MCF 10A (cell line): ENCODE results near the gene ZBTB7C. TPM values are rescaled to one million over a fixed set of nuclear protein-coding genes. Genes with fewer than 3 reads are reported as not detected.
A peak's percentile ranks its signal among the peaks of the same experiment; 100 is the strongest.

Source experiments
- BruUV-seq: library from RNA; stranded (reverse); fragments of 400-500 nt; replicated peaks from 2 replicates; lab custom pipeline; 2021; lab: Mats Ljungman, UMichigan
- CTCF ChIA-PET: fragments of 300-600 bp; sonication (Branson Sonifier 250); formaldehyde crosslinking; extraction: SDS; loops from one replicate; lab custom pipeline; 2021; ENCODE audit warnings: antibody characterized with exemption, inconsistent platforms; lab: Yijun Ruan, JAX
- POLR2A ChIA-PET: fragments of 300-600, 350-650 bp; sonication (Branson Sonifier 250); formaldehyde crosslinking; extraction: SDS; loops from one replicate; lab custom pipeline; 2020; ENCODE audit warnings: antibody characterized with exemption, inconsistent platforms; lab: Yijun Ruan, JAX
- DNase-seq: peaks from one replicate; pipeline ENCODE4 v3.0.0-alpha.2; 2018; ENCODE audit not compliant: unreplicated experiment
- H3K27ac Mint-ChIP-seq: one replicate; pipeline ENCODE4 v1.8.0; 2022; ENCODE audit warnings: mild to moderate bottlenecking, low read depth, mixed read lengths; ENCODE audit not compliant: unreplicated experiment
- H3K27me3 Mint-ChIP-seq: one replicate; pipeline ENCODE4 v1.8.0; 2022; ENCODE audit warnings: mixed read lengths; ENCODE audit not compliant: insufficient read depth, unreplicated experiment
- H3K36me3 Mint-ChIP-seq: one replicate; pipeline ENCODE4 v1.8.0; 2022; ENCODE audit warnings: mild to moderate bottlenecking, moderate library complexity, mixed read lengths; ENCODE audit not compliant: insufficient read depth, unreplicated experiment
- H3K4me1 Mint-ChIP-seq: one replicate; pipeline ENCODE4 v1.8.0; 2022; ENCODE audit warnings: mixed read lengths; ENCODE audit not compliant: insufficient read depth, unreplicated experiment
- H3K4me3 Mint-ChIP-seq: one replicate; pipeline ENCODE4 v1.8.0; 2022; ENCODE audit warnings: mild to moderate bottlenecking, moderate library complexity, mixed read lengths; ENCODE audit not compliant: unreplicated experiment
- H3K9me3 Mint-ChIP-seq: one replicate; pipeline ENCODE4 v1.8.0; 2022; ENCODE audit warnings: mixed read lengths; ENCODE audit not compliant: unreplicated experiment
- CTCF ChIP-seq: fragments of 200-600 bp; IDR thresholded peaks from one replicate; pipeline ENCODE4 v1.8.0; 2022; ENCODE audit warnings: antibody characterized with exemption, mild to moderate bottlenecking; ENCODE audit not compliant: unreplicated experiment
- intact Hi-C: fragments of 100-400 bp; cut with micrococcal nuclease; formaldehyde crosslinking; loops from 2 replicates; pipeline ENCODE4 v1.14.1; 2022
- total RNA-seq: library from RNA; stranded (reverse); gene quantifications from 2 replicates; pipeline ENCODE4 v1.2.3, GENCODE V29; 2022

The ZBTB7C gene
- total RNA-seq, 1 experiment from 2014 or later, result 0.42 TPM

- Mint-ChIP-seq H3K4me1 (peaks cover 16% of the 10 kb centered on the region), H3K27me3 (no peaks in the 10 kb centered on the region), H3K36me3 (no peaks in the 10 kb centered on the region), H3K4me3 (peak overlapping the region; percentile 10), H3K9me3 (no peaks in the 10 kb centered on the region), H3K27ac (peak overlapping the region; percentile 82)
- ChIA-PET CTCF (interaction anchor here (0.6 to 1.9 kb wide), 7 partner anchors 8 to 441 kb away, joined by 3 to 9 read pairs (median 3); no protein-coding TSS in a partner anchor), POLR2A (interaction anchor here (0.6 to 1.3 kb wide), 7 partner anchors 14 to 1364 kb away, joined by 3 to 4 read pairs (median 3); no protein-coding TSS in a partner anchor)
- no TSS peak for BruUV-seq
- intact Hi-C loops, result loop anchor here (5.0 kb wide), 1 partner anchor 71 kb away; the partner anchor contains the start of gene SMAD2
- DNase-seq, result peak; percentile 92
- no peak for TF ChIP-seq CTCF
Observed at GRCh38 chr18:48003426-48004349, 405.5 kb downstream of the ZBTB7C start.

GRCh38 chr18:48002933-48003365 is 406.2 kb downstream of the ZBTB7C start:
- ChIA-PET POLR2A (interaction anchor here (0.7 to 1.3 kb wide), 3 partner anchors 72 to 1363 kb away, joined by 3 to 4 read pairs (median 3); no protein-coding TSS in a partner anchor), CTCF (interaction anchor here (0.6 to 1.9 kb wide), 4 partner anchors 9 to 442 kb away, joined by 3 to 9 read pairs (median 3); no protein-coding TSS in a partner anchor)
- peak; percentile 92 for DNase-seq
- H3K27ac Mint-ChIP-seq, result peak overlapping the region; percentile 82
- H3K36me3 Mint-ChIP-seq, result no peaks in the 10 kb centered on the region
- H3K27me3 Mint-ChIP-seq, result no peaks in the 10 kb centered on the region
- BruUV-seq, result no TSS peak
- H3K4me3 Mint-ChIP-seq, result peak overlapping the region; percentile 10
- peaks cover 13% of the 10 kb centered on the region for H3K4me1 Mint-ChIP-seq
- TF ChIP-seq CTCF, result no peak
- no peaks in the 10 kb centered on the region for H3K9me3 Mint-ChIP-seq
- intact Hi-C loops, result loop anchor here (5.0 kb wide), 1 partner anchor 71 kb away; the partner anchor contains the start of gene SMAD2

GRCh38 chr18:48000701-48001100 is 408.5 kb downstream of the ZBTB7C start:
- DNase-seq, result no peak
- H3K4me1 Mint-ChIP-seq, result peaks cover 13% of the 10 kb centered on the region
- TF ChIP-seq CTCF, result no peak
- no peaks in the 10 kb centered on the region for H3K27me3 Mint-ChIP-seq
- intact Hi-C loops, result loop anchor here (5.0 kb wide), 1 partner anchor 68 kb away; the partner anchor contains the start of gene SMAD2
- H3K9me3 Mint-ChIP-seq, result no peaks in the 10 kb centered on the region
- H3K36me3 Mint-ChIP-seq, result no peaks in the 10 kb centered on the region
- H3K27ac Mint-ChIP-seq, result no peak overlapping the region
- no TSS peak for BruUV-seq
- no peak overlapping the region for H3K4me3 Mint-ChIP-seq
- ChIA-PET CTCF (no interaction called here), POLR2A (no interaction called here)

- Mint-ChIP-seq H3K27ac (no peak overlapping the region), H3K27me3 (no peaks in the 10 kb centered on the region), H3K4me3 (no peak overlapping the region), H3K4me1 (peaks cover 13% of the 10 kb centered on the region), H3K9me3 (no peaks in the 10 kb centered on the region), H3K36me3 (no peaks in the 10 kb centered on the region)
- ChIA-PET CTCF (no interaction called here), POLR2A (no interaction called here)
- intact Hi-C loops, result loop anchor here (5.0 kb wide), 1 partner anchor 68 kb away; the partner anchor contains the start of gene SMAD2
- DNase-seq, result no peak
- BruUV-seq, result no TSS peak
- TF ChIP-seq CTCF, result no peak
Observed at GRCh38 chr18:47999801-48000248, 409.4 kb downstream of the ZBTB7C start.
